ENCODE measurements around the gene PRDM16. TPM values are rescaled to one million over a fixed set of nuclear protein-coding genes. Genes with fewer than 3 reads are reported as not detected.

The PRDM16 gene
- total RNA-seq, 1 experiment from 2014 or later = 5.3 TPM

GRCh38 chr1:3368059-3368458, 299.1 kb downstream of the PRDM16 start:
- Histone ChIP-seq H3K36me3 (ENCODE audit: control insufficient read depth, insufficient read depth, low read length) (no peaks in the 10 kb centered on the region), H3K27me3 (replicated peaks; ENCODE audit: control insufficient read depth, insufficient read depth, low read length) (no peaks in the 10 kb centered on the region), H3K4me3 (ENCODE audit: low read depth, low read length) (no peak overlapping the region), H3K4me1 (no peaks in the 10 kb centered on the region), H3K9me3 (no peaks in the 10 kb centered on the region)
- no TSS peak for BruUV-seq (replicated peaks)
- Mint-ChIP-seq H3K4me3 (ENCODE audit: unreplicated experiment) (no peak overlapping the region), H3K9me3 (ENCODE audit: unreplicated experiment) (peaks cover 9% of the 10 kb centered on the region), H3K4me1 (ENCODE audit: low read depth, unreplicated experiment) (no peaks in the 10 kb centered on the region), H3K27ac (ENCODE audit: unreplicated experiment) (no peak overlapping the region), H3K36me3 (ENCODE audit: insufficient read depth, unreplicated experiment) (no peaks in the 10 kb centered on the region), H3K27me3 (ENCODE audit: insufficient read depth, unreplicated experiment) (peaks cover 5% of the 10 kb centered on the region)
- DNase-seq = no peak
- ChIA-PET CTCF (no interaction called here), POLR2A (no interaction called here)
- no peak for TF ChIP-seq CTCF (IDR thresholded peaks at IDR 0.05; ENCODE audit: insufficient read depth in 1 of 2, low read depth in 1 of 2, low read length in 1 of 2, severe bottlenecking in 1 of 2, unreplicated experiment in 1 of 2)
- intact Hi-C loops (cut with micrococcal nuclease; ENCODE audit: unreplicated experiment) = no loop called here

GRCh38 chr1:3368711-3369445, 299.9 kb downstream of the PRDM16 start:
- H3K27me3 ChIP-seq (replicated peaks; ENCODE audit: control insufficient read depth, insufficient read depth, low read length) = no peaks in the 10 kb centered on the region
- no peaks in the 10 kb centered on the region for H3K4me1 ChIP-seq
- BruUV-seq (replicated peaks) = no TSS peak
- no peaks in the 10 kb centered on the region for H3K9me3 ChIP-seq
- Mint-ChIP-seq H3K27me3 (ENCODE audit: insufficient read depth, unreplicated experiment) (peaks cover 5% of the 10 kb centered on the region), H3K9me3 (ENCODE audit: unreplicated experiment) (peaks cover 9% of the 10 kb centered on the region), H3K4me1 (ENCODE audit: low read depth, unreplicated experiment) (no peaks in the 10 kb centered on the region), H3K4me3 (ENCODE audit: unreplicated experiment) (no peak overlapping the region), H3K36me3 (ENCODE audit: insufficient read depth, unreplicated experiment) (no peaks in the 10 kb centered on the region), H3K27ac (ENCODE audit: unreplicated experiment) (no peak overlapping the region)
- ChIA-PET CTCF (no interaction called here), POLR2A (no interaction called here)
- TF ChIP-seq CTCF (IDR thresholded peaks at IDR 0.05; ENCODE audit: insufficient read depth in 1 of 2, low read depth in 1 of 2, low read length in 1 of 2, severe bottlenecking in 1 of 2, unreplicated experiment in 1 of 2) = no peak
- no peak overlapping the region for H3K4me3 ChIP-seq (ENCODE audit: low read depth, low read length)
- no peaks in the 10 kb centered on the region for H3K36me3 ChIP-seq (ENCODE audit: control insufficient read depth, insufficient read depth, low read length)
- intact Hi-C loops (cut with micrococcal nuclease; ENCODE audit: unreplicated experiment) = no loop called here
- no peak for DNase-seq

GRCh38 chr1:3369446-3370076, 300.6 kb downstream of the PRDM16 start:
- H3K4me3 ChIP-seq (ENCODE audit: low read depth, low read length) = no peak overlapping the region
- no peaks in the 10 kb centered on the region for H3K27me3 ChIP-seq (replicated peaks; ENCODE audit: control insufficient read depth, insufficient read depth, low read length)
- CTCF ChIA-PET = no interaction called here

More at GRCh38 chr1:3369446-3370076, 300.6 kb downstream of the PRDM16 start:
- H3K4me1 ChIP-seq = no peaks in the 10 kb centered on the region
- Mint-ChIP-seq H3K27ac (ENCODE audit: unreplicated experiment) (no peak overlapping the region), H3K9me3 (ENCODE audit: unreplicated experiment) (peaks cover 9% of the 10 kb centered on the region), H3K36me3 (ENCODE audit: insufficient read depth, unreplicated experiment) (no peaks in the 10 kb centered on the region), H3K4me1 (ENCODE audit: low read depth, unreplicated experiment) (no peaks in the 10 kb centered on the region), H3K27me3 (ENCODE audit: insufficient read depth, unreplicated experiment) (peaks cover 5% of the 10 kb centered on the region), H3K4me3 (ENCODE audit: unreplicated experiment) (no peak overlapping the region)
- no TSS peak for BruUV-seq (replicated peaks)
- no peaks in the 10 kb centered on the region for H3K36me3 ChIP-seq (ENCODE audit: control insufficient read depth, insufficient read depth, low read length)
- DNase-seq = no peak
- no peaks in the 10 kb centered on the region for H3K9me3 ChIP-seq
- intact Hi-C loops (cut with micrococcal nuclease; ENCODE audit: unreplicated experiment) = no loop called here
- POLR2A ChIA-PET = no interaction called here
- TF ChIP-seq CTCF (IDR thresholded peaks at IDR 0.05; ENCODE audit: insufficient read depth in 1 of 2, low read depth in 1 of 2, low read length in 1 of 2, severe bottlenecking in 1 of 2, unreplicated experiment in 1 of 2) = no peak
